HG02870 (cell line): Measurements from ENCODE around the gene SLC28A1.

ENCODE experiments used
- ATAC-seq: cut with Tn5 transposase; IDR thresholded peaks from one replicate; pipeline ENCODE4 v1.9.1; 2021; ENCODE audit warnings: mild to moderate bottlenecking, moderate library complexity; ENCODE audit not compliant: unreplicated experiment

SLC28A1 gene

DNA sequence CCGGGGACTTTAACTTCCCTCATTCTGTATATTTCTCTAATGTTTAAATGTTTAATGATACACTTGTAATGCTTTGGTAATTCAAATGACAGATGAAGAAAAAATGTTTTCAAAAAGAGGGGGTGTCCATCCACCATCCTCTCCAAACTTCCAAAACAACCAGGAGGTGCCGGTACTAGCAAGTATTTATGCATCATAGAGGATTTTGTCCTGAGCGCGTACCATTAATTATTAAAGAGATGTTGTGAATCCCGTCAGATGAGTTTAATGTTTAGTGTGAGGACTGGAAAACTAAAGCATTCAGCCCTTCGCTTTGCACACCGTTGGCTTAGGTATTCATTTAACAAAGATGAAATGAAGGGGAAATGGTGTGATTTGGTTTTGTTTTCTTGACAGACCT lies 1.3 kb downstream of the SLC28A1 start:
- no peak for ATAC-seq

GRCh38 chr15:84886211-84886983 lies 1.9 kb downstream of the SLC28A1 start:
- ATAC-seq = no peak

DNA sequence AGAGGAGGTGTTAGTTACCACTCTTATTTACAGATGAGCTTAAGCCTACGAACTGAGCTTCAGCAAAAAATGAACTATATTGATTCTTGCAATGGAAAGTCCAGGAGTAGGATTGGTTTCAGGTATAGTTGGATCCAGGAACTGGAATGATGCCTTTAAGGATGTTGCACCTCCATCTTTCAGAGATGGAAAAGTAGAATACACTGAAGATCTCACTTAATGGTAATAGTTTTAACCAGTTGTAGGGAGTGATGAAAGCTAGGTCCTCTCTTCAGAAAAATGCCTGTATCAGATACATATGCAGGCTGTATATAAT lies 2.5 kb downstream of the SLC28A1 start:
- ATAC-seq = no peak

DNA sequence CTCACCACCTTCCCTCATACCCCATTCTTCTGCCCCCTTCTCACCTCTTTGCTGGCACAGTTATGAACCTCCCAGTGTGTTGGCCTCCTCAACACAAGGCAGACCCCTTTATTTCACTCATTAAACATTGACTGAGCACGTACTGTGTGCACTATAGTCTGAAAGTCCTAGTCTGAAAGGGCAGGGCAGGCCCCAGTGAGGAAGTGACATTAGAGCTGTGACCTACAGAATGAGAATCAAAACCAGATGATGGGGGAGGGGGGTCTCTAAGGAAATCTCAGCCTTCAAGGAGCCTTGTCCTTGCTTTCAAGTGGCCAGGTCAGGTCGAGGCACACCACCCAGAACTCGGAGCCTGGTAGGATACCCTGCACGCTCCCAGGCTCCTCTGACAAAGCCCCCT lies 3.5 kb downstream of the SLC28A1 start:
- no peak for ATAC-seq

DNA sequence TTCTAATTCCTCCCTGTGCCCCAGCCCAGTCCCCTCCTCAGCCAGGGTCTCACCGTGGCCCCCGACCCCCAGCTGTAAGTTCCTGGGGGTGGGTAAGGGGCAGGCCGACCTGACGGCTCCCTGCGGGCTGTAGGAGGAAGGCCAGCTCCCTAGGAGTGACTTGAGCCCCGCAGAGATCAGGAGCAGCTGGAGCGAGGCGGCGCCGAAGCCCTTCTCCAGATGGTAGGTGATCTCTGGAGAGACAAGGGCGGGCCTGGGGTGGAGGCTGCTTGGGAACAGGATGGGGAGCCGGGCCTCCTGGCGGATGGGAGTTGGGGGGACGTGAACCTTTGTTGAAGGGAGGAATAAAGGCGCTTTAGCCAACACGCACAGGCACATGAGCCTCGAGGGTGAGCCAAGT lies 4.2 kb downstream of the SLC28A1 start:
- ATAC-seq = no peak

DNA sequence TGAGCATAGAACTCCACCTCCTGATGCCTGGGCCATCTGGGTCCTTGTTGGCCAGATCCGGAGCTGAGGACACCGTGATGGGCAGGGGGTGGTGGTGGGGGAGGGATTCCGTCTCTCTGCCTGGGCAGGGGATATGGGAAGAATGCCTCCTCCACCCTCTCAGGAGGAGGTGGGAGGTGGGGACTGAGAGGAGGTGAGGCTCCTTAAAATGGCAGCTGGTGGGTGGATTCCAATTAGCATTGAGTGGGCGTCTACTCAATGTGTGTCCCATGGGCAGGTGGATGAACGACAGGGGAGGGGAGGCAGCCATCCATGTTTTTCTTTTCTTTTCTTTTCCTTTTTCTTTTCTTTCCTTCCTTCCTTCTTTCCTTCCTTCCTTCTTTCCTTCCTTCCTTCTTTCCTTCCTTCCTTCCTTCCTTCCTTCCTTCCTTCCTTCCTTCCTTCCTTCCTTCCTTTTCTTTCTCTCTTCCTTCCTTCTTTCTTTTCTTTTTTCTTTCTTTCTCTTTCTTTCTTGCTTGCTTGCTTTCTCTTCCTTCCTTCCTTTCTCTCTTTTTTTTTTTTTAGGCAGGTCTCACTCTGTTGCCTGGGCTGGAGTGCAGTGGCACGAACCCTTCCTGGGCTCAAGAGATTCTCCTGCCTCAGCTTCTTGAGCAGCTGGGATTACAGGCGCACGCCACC lies 5.0 kb downstream of the SLC28A1 start:
- ATAC-seq = no peak

- no peak for ATAC-seq
These were observed 5.7 kb downstream of the SLC28A1 start for GRCh38 chr15:84889991-84890669.

GRCh38 chr15:84890670-84891162 lies 6.3 kb downstream of the SLC28A1 start:
- no peak for ATAC-seq

DNA sequence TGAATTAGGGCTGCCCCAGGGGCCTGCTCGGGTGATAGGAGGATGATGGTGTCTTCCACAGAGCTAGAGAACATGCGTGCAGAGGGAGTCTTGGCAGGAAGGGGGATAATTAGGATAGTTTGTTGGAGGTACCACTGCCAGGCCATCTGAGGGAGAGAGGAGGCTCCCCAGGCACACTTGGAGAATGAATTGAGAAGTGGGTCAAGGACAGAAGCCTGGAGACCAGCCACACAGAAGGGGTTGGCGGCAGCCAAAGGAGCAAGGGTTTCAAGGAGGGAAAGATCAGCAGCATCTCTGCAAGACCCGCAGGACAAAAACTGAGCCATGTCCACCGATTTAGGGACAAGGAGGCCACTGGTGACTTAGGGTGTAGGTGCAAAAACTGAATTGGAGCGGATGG lies 6.9 kb downstream of the SLC28A1 start:
- no peak for ATAC-seq

- no peak for ATAC-seq
These were observed 8.4 kb downstream of the SLC28A1 start for GRCh38 chr15:84892786-84893307.

DNA sequence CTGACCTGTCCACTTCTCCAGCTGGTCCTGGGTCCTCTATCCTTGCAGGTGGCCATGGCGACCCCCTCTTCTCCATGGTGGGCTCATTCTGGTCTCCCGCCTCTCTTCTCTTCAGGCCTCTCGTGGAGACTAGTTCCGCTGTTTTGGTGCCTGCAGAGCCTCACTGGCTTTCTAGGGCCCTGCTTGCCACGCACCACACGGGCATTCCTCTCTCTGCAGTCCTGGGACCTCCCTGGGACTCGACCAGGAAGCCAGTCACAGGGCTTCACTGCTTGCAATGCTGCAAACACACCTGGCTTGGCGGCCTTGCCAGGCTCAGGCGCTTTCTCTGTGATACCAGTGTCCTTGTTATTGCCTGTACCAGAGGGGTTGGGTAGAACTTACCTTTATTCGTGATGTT lies 9.1 kb downstream of the SLC28A1 start:
- ATAC-seq = no peak

DNA sequence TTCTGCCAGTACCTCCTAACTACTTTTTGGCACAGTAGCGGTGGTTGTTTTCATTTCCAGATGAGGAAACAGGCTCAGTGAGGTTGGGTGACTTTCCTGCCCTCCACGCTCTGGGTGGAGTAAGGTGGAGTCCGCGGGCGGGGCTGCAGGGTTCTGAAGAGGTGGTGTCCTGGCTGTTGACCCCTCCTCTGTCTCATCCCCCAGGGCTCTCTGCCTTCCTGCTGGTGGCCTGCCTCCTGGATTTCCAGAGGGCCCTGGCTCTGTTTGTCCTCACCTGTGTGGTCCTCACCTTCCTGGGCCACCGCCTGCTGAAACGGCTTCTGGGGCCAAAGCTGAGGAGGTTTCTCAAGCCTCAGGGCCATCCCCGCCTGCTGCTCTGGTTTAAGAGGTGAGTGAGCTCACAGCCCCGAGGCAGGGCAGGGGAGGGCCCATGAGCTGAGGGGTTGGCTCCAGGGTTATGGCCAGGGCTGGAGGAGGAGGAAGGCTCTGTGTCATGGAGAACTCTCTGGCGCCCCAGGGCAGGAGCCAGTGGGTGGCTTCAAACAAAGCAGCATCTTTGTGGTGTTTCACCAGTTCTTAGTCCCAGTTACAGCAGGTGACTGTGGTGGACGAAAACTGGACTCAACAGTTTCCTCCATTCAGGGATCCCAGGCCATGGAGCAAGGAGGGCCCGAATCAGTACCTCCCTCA lies 10.4 kb downstream of the SLC28A1 start:
- no peak for ATAC-seq

DNA sequence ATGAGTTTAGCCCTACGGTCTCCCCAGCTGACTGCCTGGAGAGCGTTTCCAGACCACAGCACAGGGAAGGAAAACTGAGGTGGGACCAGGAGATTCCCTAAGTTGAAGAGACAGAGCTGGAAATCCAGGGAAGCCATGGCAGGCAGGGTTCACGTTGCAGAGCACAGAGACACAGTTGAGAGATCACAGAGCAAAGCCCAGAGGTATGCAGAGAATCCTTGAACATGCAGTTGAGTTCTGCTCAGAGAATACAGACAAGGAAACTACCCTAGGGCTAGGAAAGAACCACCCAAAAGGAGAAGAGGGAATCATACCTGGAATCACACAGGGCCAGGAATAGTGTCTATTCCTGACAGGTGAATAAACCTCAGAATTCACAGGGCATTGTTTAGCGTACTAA lies 14.3 kb downstream of the SLC28A1 start:
- ATAC-seq = no peak

- ATAC-seq = no peak
These were observed 15.3 kb downstream of the SLC28A1 start for GRCh38 chr15:84899750-84900149.

GRCh38 chr15:84901540-84901939 lies 17.1 kb downstream of the SLC28A1 start:
- ATAC-seq = no peak

DNA sequence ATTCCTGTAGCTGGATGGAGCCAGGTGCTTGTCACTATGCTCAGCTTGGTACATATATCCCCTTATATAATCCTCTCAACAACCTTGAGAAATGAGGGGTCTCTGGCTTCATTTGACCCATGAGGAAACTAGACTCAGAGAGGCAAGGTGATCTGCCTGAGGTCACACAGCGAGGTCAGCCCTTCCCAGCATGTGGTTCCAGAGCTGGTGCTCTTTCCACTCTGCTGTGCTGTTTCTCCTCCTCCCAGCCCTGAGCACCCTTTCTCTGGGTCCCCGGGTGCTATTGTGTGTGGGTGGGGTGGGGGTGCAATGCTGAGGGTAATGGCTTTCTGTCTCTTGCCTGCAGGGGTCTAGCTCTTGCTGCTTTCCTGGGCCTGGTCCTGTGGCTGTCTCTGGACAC lies 19.3 kb downstream of the SLC28A1 start:
- no peak for ATAC-seq

DNA sequence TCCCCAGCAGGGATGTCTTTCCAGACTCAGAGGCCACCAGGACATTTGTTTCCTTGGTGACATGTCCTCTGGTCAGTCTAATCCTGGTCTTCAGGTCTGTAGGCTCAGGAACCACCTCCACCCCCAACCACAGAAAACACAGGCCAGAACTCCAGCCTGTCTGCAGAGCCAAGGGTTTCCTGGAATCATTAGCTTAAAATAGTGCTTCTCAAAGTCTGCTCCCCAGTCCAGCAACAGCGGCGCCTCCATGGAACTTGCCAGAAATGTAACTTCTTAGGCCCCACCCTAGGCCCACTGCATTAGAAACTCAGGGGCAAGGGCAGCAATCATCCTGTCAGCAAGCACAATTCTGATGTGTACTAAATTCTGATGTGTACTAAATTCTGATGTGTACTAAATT lies 20.0 kb downstream of the SLC28A1 start:
- ATAC-seq = no peak

- no peak for ATAC-seq
These were observed 20.8 kb downstream of the SLC28A1 start for GRCh38 chr15:84905016-84905916.

DNA sequence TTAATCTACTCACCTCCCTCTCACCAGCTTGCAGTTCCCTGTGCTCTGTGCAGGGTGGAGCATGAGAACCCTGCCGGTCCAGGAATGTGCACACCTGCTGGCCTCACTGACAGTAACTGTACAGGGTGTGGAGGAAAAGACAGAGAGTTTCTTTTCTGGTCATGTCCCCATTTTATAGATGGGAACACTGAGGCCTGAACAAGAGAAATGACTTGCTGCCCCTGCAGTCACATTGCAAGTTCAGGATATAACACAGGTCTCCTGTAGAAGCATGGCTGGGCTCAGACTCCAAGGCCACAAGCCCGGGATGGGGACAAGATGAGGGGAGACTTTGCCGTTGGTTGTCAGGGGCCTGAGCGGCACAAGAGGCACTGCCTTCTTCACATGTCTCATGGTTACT lies 23.3 kb downstream of the SLC28A1 start:
- ATAC-seq = no peak

DNA sequence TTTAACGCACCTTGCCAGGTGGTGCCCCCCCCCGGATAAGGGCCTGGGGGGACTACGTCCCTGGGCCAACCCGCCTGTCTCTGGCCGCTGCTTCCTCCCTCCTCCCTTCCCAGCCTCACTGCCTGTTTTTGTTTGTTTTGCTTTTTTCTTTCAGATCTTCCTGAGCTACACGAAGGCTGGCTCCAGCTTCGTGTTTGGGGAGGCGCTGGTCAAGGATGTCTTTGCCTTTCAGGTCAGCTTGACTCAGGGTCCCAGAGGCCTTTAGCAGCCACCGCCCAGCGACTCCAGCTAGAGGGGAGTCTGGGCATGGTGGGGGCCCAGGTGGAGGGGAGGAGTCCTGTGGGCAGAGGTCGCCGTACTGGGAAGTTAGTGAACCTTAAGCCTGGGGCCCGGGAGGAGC lies 24.1 kb downstream of the SLC28A1 start:
- ATAC-seq = no peak
